WI38 (cell line): ENCODE measurements around the gene EDN1.

Experiments used
- H3K4me3 ChIP-seq: 2 replicates; pipeline ENCODE4 v1.5.1; 2011; ENCODE audit warnings: low read depth, mild to moderate bottlenecking, control low read depth, low read length
- TF ChIP-seq, protein P1 (sequence below): IDR thresholded peaks from 2 replicates; pipeline ENCODE4 v1.5.1; 2012; ENCODE audit warnings: low read depth, mild to moderate bottlenecking, control low read depth, low read length

The EDN1 gene

DNA sequence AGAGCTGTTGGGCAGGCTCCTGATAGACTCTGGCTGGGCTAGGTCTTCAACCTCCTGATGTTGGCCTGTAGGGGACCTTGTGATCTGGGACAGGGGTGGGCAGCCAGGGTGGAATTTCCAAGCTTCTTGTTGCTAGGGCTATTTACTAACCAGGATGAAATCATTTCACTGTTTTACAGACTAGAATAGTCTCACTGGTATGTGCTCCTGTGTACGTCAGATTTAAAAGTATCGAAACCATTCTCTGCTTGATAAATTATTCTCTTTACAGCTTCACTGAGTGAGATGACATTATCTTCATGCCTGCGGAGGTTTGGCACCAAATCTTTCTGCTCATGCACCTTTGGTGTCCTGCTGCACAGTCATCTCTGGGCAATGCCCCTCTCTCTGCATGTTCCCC is 10.9 kb downstream of the EDN1 start:
- H3K4me3 ChIP-seq = no peak overlapping the region
- TF ChIP-seq, protein P1, sequence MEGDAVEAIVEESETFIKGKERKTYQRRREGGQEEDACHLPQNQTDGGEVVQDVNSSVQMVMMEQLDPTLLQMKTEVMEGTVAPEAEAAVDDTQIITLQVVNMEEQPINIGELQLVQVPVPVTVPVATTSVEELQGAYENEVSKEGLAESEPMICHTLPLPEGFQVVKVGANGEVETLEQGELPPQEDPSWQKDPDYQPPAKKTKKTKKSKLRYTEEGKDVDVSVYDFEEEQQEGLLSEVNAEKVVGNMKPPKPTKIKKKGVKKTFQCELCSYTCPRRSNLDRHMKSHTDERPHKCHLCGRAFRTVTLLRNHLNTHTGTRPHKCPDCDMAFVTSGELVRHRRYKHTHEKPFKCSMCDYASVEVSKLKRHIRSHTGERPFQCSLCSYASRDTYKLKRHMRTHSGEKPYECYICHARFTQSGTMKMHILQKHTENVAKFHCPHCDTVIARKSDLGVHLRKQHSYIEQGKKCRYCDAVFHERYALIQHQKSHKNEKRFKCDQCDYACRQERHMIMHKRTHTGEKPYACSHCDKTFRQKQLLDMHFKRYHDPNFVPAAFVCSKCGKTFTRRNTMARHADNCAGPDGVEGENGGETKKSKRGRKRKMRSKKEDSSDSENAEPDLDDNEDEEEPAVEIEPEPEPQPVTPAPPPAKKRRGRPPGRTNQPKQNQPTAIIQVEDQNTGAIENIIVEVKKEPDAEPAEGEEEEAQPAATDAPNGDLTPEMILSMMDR = no peak

DNA sequence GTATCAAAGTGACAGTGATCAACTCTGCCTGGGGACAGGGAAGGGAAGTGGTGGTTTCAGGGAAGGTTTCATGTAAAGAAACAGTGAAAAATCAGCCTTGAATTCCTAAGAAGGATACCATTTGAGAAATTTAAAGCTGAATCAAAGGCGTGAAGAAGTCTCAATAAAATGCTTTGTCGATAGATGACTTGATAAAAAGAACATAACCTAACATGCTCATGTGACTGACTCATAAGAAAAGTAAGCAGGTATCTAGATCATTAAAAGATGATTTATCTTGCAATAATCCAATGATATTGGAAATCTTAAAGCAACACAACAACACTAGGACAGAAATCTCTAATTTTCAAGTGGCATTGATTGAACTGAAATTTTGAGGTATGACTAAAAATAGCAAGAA is 14.3 kb downstream of the EDN1 start:
- TF ChIP-seq, protein P1 = no peak
- H3K4me3 ChIP-seq = no peak overlapping the region

DNA sequence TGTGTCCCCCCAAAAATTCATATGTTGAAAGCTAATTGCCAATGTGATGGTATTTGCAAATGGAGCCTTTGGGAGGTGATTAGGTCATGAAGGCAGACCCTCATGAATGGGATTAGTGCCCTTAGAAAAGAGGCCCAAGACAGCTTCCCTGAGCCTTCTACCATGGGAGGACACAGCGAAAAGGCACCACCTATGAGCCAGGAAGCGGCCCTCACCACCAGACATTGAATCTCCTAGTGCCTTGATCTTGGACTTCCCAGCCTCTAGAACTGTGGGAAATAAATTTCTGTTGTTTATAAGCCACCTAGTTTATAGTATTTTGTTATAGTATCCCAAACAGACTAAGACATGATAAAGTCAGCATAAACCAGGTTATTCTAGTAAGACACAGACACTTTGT is 18.9 kb downstream of the EDN1 start:
- no peak overlapping the region for H3K4me3 ChIP-seq
- TF ChIP-seq, protein P1 = no peak

DNA sequence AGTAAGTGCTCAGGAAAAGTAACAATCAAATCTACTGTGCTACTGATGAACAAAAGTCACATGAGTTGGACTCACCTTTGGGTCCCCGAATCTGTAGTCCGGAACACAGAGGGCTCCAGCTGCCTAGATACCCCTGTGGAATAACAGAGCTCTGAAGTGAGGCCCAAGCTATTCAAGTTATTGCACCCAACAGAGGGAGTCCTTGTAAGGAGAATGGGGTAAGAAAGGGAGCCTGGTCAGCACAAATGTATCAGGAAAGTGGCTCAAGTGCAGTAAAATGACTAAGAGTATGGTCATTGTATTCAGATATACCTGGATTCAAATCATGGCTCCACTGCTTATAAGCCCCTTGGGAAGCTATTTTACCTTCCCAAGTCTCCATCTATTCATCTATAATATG is 20.9 kb downstream of the EDN1 start:
- no peak overlapping the region for H3K4me3 ChIP-seq
- TF ChIP-seq, protein P1 = no peak

DNA sequence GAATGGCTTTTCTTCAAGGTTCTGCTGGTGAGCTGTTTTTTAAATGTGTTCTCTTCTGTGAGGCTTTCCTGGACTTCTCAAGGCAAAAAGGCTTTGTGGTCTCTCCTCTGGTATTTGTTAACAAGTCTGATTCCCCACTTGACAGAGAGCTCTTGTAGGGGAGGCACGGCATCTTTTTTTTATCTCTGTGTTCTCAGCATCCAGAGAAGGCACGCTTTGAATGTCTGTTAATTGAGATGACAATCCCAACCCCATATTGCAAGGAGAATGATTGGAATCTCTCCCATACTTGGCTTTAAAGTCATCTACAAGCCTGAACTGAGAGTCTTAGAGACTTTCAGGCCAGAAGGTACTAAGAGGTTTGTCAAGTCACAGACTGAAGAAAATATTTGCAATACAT is 22.6 kb downstream of the EDN1 start:
- TF ChIP-seq, protein P1 = no peak
- no peak overlapping the region for H3K4me3 ChIP-seq

DNA sequence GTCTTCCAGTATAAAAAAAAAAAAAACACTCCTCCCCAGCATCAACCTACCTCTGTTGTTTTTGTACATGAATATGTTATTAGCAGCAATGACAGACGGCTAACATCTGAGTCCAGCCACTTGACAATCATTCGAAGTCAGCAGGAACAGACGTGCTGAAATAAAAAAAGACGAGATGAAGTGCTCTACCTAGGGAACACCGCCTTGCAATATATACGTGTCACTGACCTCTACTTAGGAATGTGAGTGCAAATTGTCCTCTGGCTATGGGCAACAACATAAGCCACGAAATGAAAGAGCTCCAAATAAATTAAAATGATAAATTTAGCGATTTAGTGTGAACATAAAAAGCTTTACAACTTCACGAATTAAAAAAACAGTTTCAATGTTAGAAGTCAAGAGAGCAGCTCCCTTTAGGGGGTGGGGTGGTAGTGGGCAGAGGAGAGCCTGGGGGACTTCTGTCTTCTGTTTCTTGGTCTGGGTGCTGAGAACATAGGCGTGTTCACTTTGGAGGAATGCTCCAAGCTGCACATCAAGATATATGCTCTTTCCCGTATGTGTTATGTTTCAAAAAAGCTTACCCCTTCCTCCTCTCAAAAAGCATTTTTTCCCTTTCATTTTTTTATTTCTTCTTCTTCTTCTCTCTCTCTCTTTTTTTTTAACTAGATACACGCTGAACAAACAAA is 23.3 kb downstream of the EDN1 start:
- no peak overlapping the region for H3K4me3 ChIP-seq
- TF ChIP-seq, protein P1 = no peak

DNA sequence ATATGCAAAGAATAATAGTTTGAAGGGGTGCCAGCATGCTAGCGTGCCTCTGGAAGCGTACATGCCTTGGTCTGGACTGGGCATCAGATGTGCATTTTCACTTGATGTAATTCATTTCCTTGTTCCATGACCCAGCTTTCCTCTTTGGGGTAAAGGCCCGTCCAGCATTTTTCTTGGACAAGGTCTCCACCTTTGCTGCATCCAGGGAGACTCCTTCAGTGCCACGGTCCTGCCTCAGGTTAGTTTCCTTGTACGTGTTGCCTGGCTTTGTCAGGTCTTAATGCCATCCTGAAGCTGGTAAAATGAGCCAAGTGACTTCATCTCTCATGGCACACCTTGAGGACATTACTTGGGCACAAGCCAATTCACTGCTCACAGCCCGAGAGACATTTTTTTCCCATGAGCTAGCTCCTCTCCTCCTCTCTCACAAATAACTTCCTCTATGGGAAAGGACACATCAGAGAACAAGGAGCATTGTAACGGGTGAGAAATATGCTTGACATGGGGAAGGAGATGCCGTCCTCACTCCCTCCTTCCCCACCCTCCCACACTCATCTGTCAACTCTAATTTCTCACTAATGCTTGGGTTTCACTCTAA is 23.9 kb downstream of the EDN1 start:
- H3K4me3 ChIP-seq = no peak overlapping the region
- TF ChIP-seq, protein P1 = no peak
